ENCODE data around the gene FBXL4.

Gene FBXL4

GRCh38 chr6:98828211-98828788 is 119.4 kb downstream of the FBXL4 start:
- in situ Hi-C loops (cut with HindIII; ENCODE audit: low sequenced_read_pairs): no loop called here

GRCh38 chr6:98827295-98828159 is 120.2 kb downstream of the FBXL4 start:
- in situ Hi-C loops (cut with HindIII; ENCODE audit: low sequenced_read_pairs): no loop called here

GRCh38 chr6:98825600-98826230 is 122.0 kb downstream of the FBXL4 start:
- in situ Hi-C loops (cut with HindIII; ENCODE audit: low sequenced_read_pairs): no loop called here

- in situ Hi-C loops (cut with HindIII; ENCODE audit: low sequenced_read_pairs): no loop called here
These were observed 122.7 kb downstream of the FBXL4 start for GRCh38 chr6:98824902-98825599.

- in situ Hi-C loops (cut with HindIII; ENCODE audit: low sequenced_read_pairs): no loop called here
These were observed 123.4 kb downstream of the FBXL4 start for GRCh38 chr6:98824162-98824901.

GRCh38 chr6:98823428-98824161 is 124.2 kb downstream of the FBXL4 start:
- in situ Hi-C loops (cut with HindIII; ENCODE audit: low sequenced_read_pairs): no loop called here

GRCh38 chr6:98821756-98822405 is 125.9 kb downstream of the FBXL4 start:
- in situ Hi-C loops (cut with HindIII; ENCODE audit: low sequenced_read_pairs): no loop called here
